Left ventricle myocardium superior (tissue), 1 donor: ENCODE data around the gene GDAP2. TPM values are rescaled to one million over a fixed set of nuclear protein-coding genes. Genes with fewer than 3 reads are reported as not detected.

Experiments used
- ATAC-seq: fragments of 200-7000 bp; cut with Tn5 transposase; one replicate; pipeline ENCODE4 v1.9.1; 2020; ENCODE audit warnings: mild to moderate bottlenecking, moderate library complexity
- DNase-seq: peaks from one replicate; pipeline ENCODE4 v3.0.0-alpha.2; 2020
- intact Hi-C: fragments of 100-400 bp; cut with micrococcal nuclease; formaldehyde crosslinking; loops from one replicate; pipeline ENCODE4 v1.11.0; 2022
- total RNA-seq: library from RNA; stranded (reverse); fragmentation: NEBNext Ultra II Directional; extraction: Animal tissue kit (Norgen Biotek cat#: 25700); gene quantifications from one replicate; pipeline ENCODE4 v1.2.1, GENCODE V29; 2021
- donor health status: DM: no; HTN: yes; CAD: no; lungs with severe emphysema.

GDAP2 gene
- total RNA-seq, 1 donor from 2014 or later: 13.7 TPM

GRCh38 chr1:117820096-117820495, 109.3 kb downstream of the GDAP2 start:
- ATAC-seq (no peak), DNase-seq (no peak)
- intact Hi-C loops: no loop called here

GRCh38 chr1:117819301-117819700, 110.1 kb downstream of the GDAP2 start:
- DNase-seq (no peak), ATAC-seq (no peak)
- intact Hi-C loops: no loop called here

GRCh38 chr1:117818456-117818855, 111.0 kb downstream of the GDAP2 start:
- ATAC-seq (no peak), DNase-seq (no peak)
- intact Hi-C loops: no loop called here

GRCh38 chr1:117817629-117818028, 111.8 kb downstream of the GDAP2 start:
- intact Hi-C loops: no loop called here
- DNase-seq (no peak), ATAC-seq (no peak)

GRCh38 chr1:117815926-117816325, 113.5 kb downstream of the GDAP2 start:
- DNase-seq (no peak), ATAC-seq (peak; percentile 16)
- intact Hi-C loops: no loop called here

- intact Hi-C loops: no loop called here
- peak; percentile 21 for ATAC-seq
- no peak for DNase-seq
Observed at GRCh38 chr1:117814856-117815797, 114.3 kb downstream of the GDAP2 start.

Other genes with a start within 250 kb of the GDAP2 start
- 12.0 TPM for gene WDR3, start 118 bp upstream of the GDAP2 start, total RNA-seq